Stimulated activated CD8-positive, alpha-beta memory T cell treated with anti-CD3 and anti-CD28 coated beads, Interleukin-7, amount 100 ng/mL, for 4 hours (primary cell): ENCODE data around the gene ZCCHC18.
"Not testable (repeated sequence)": the region's sequence is repeated elsewhere in the genome, so short reads cannot be mapped to it uniquely, and the experiment has no call there.

ENCODE experiments used
- DNase-seq, 2 donors: peaks; one replicate each; pipeline ENCODE4 v3.0.0-alpha.2; 2020; ENCODE audit warnings: low read depth in 2 of 2

The ZCCHC18 gene

GRCh38 chrX:104112326-104112951 is at the start of gene ZCCHC18:
Gene ZCCHC18, plus strand, starts transcription at chrX:104112523. Its CDS starts 1,589 bp downstream, at chrX:104114112.
- peak in 1 of 2 donors; percentile 18 for DNase-seq

GRCh38 chrX:104062636-104063035 is 49.7 kb upstream of the ZCCHC18 start:
- not testable (repeated sequence) for DNase-seq

GRCh38 chrX:104075778-104076445 is 36.4 kb upstream of the ZCCHC18 start, which contains the start of gene TMSB15C:
Gene TMSB15C, minus strand, starts transcription at chrX:104076236.
- not testable (repeated sequence) for DNase-seq

GRCh38 chrX:104077854-104078253 is 34.5 kb upstream of the ZCCHC18 start:
- DNase-seq: not testable (repeated sequence)

GRCh38 chrX:104084063-104084462 is 28.3 kb upstream of the ZCCHC18 start:
- no peak for DNase-seq

GRCh38 chrX:104084534-104085277 is 27.6 kb upstream of the ZCCHC18 start:
- DNase-seq: no peak

- no peak for DNase-seq
These were observed 26.8 kb upstream of the ZCCHC18 start for GRCh38 chrX:104085477-104085876.

- DNase-seq: no peak
These were observed 26.4 kb upstream of the ZCCHC18 start for GRCh38 chrX:104085919-104086318.

GRCh38 chrX:104098151-104098808 is 14.0 kb upstream of the ZCCHC18 start:
- DNase-seq: peak; percentile 15 to 27

GRCh38 chrX:104098919-104099318 is 13.4 kb upstream of the ZCCHC18 start:
- no peak for DNase-seq

GRCh38 chrX:104104676-104105075 is 7.6 kb upstream of the ZCCHC18 start:
- DNase-seq: no peak

GRCh38 chrX:104105330-104106262 is 6.7 kb upstream of the ZCCHC18 start:
- no peak for DNase-seq

- DNase-seq: no peak
These were observed 3.4 kb upstream of the ZCCHC18 start for GRCh38 chrX:104108955-104109354.

GRCh38 chrX:104110491-104111240 is 1.7 kb upstream of the ZCCHC18 start:
- not testable (repeated sequence) for DNase-seq

GRCh38 chrX:104113222-104113965 is 1.1 kb downstream of the ZCCHC18 start:
- peak in 1 of 2 donors; percentile 27 for DNase-seq

GRCh38 chrX:104117759-104118158 is 5.4 kb downstream of the ZCCHC18 start:
- no peak for DNase-seq

- DNase-seq: no peak
These were observed 6.4 kb downstream of the ZCCHC18 start for GRCh38 chrX:104118765-104119164.

- no peak for DNase-seq
These were observed 10.5 kb downstream of the ZCCHC18 start for GRCh38 chrX:104122829-104123228.

GRCh38 chrX:104126856-104127255 is 14.5 kb downstream of the ZCCHC18 start:
- no peak for DNase-seq
